HG03196 (cell line): ENCODE data around the gene CMTM5.

Experiments used
- ATAC-seq: cut with Tn5 transposase; IDR thresholded peaks from one replicate; pipeline ENCODE4 v1.9.1; 2021; ENCODE audit not compliant: unreplicated experiment

The CMTM5 gene

GRCh38 chr14:23358042-23358441 lies 18.8 kb upstream of the CMTM5 start:
- no peak for ATAC-seq

DNA sequence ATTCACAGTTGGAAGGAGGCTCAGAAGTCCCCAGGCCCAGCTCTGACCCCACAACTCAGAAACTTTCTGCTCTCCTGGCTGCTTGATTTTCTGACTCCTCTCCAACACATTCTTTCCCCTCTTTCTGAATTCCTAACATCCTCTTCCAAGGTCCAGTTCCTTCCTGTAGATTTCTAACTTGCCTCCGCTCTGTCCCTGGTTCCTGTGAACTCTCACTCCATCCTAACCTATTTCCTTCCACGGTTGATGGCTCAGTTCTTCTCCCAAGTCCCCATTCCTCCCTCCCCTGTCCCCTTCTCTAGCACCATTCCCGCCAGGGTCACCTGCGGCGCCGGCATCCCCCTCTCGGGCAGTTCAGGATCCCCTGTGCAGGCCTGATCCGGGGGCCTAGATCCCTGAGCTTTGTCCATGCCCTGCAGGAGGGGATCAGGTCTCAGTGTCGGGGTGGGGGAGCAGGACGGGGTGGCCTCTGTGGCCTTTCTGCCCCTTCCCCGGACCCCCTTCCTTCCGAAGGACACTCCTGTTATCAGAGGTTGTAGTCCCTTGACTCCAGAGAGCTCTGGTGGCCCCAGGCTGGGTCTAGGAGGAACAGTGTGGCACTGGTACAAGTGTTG lies 18.2 kb upstream of the CMTM5 start:
- no peak for ATAC-seq

- ATAC-seq, result no peak
These were observed 17.6 kb upstream of the CMTM5 start for GRCh38 chr14:23359167-23359626.

- no peak for ATAC-seq
These were observed 17.0 kb upstream of the CMTM5 start for GRCh38 chr14:23359722-23360447.

GRCh38 chr14:23360496-23360895 lies 16.4 kb upstream of the CMTM5 start:
- no peak for ATAC-seq

DNA sequence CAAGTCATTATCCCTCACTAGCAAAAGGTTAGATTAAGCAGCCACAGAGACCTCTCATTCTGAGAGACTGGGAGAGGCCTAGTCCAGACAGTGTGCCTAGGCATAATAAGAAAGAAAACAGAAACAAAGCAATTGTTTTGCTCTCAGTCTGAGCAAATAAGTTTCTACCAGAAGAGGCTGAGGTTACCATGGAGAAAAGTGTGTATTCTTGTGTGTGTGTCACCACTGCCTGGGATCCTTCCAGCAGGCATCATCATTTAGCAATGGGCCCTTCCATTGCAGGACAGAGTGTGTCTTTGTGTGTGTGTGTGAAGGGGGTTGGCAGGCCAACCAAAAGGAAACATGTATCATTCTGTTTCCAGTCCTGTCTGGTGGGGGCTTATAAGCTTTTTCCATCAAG lies 15.5 kb upstream of the CMTM5 start:
- no peak for ATAC-seq

DNA sequence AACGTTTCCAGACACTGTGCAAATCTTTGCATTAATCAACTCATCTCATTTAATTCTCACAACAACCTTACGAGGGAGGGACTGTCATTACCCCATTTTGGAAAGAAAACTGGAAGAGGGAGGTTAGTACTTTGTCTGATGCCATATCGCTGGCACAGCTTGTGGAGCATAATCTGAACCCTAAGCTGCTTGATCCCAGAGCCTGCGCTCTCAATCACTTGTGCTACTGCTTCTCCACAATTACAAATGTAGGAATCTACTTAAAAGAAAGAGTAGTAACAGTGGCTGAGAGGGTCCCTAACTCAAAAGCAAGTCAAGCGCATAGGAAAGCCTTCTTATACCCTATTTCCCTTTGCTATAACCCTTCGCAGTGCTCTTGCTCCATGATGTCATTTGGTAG lies 15.1 kb upstream of the CMTM5 start:
- no peak for ATAC-seq

- ATAC-seq, result no peak
These were observed 14.6 kb upstream of the CMTM5 start for GRCh38 chr14:23362200-23362599.

DNA sequence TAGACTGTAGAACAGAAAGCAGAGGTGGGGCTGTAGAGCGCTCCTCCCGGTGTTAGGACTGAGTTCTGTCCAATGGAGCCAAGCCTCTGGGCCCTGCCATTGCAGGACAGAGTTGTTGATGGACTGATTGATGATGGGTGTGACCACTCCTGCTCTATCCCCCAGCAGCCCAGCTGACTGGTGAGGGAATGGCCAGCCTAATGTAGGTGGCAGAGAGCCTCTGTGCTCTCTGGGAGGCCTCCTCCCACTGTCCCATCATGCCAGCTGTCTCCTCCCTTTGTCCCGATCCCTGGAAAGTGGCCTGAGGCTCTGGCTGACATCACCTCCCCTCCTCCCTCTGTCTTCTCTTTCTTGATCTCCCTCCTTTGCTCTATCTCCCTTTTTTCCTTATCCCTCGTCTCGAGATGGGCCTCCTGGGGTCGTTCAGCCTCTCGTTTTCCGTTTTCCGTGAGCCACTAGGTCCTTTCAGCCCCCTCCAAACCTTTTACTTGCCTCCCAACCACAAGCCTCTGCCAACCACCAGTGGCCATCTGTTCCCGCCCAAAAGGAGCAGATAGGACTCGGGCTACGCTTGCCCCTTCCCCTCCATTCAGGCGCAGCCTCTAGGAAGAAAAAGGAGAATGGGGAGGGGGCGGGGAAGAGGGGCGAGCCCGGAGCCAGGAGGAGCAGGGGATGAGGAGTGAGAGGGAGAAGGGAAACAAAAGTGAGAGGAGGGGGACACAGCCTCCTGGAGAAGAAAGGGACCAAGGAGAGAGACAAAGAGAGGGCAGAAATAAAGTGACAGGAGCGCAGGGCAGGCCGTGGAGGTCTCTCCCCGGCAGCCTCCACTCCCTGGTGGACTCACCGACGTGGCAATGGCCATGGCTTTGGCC lies 12.4 kb upstream of the CMTM5 start:
- ATAC-seq, result no peak

DNA sequence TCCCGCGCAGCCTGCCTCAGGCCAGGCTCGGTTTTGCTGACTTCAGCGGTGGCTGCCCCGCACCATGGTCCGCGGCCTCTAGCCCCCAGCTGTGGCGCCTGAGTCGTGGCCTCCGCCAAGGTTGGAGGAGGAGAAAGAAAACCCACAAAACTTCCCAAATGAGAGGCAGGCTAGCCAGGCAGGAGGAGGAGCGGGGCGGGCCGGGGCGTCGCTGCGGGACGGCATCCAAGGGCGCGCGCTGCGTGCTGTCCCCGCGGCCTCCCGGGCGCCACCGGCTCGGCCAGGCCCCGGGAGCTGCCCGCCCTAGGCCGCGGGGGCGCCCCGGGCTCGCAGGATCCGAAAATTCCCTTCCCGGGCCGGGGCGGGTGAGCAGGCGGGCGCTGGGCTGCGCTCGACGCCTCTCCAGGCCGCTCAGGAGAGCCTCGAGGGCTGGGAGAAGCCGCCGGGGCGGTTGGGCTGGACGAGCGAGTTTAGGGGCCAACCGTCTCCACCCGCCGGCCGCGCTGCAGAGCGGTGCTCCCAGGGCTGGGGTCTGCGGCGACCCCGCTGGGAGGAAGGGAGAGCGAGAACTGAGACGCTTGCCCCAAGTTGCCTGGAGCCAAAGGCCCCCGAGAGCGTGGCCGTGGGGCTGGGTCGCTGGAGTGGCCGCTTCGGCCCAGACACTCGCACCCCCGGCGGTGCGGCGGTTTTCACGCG lies 11.7 kb upstream of the CMTM5 start, which contains the start of gene EFS:
Gene EFS, minus strand, starts transcription at position 137 of the 696 bp plus-strand sequence. CDS start 147 bp downstream, outside the sequence.
- ATAC-seq, result no peak

DNA sequence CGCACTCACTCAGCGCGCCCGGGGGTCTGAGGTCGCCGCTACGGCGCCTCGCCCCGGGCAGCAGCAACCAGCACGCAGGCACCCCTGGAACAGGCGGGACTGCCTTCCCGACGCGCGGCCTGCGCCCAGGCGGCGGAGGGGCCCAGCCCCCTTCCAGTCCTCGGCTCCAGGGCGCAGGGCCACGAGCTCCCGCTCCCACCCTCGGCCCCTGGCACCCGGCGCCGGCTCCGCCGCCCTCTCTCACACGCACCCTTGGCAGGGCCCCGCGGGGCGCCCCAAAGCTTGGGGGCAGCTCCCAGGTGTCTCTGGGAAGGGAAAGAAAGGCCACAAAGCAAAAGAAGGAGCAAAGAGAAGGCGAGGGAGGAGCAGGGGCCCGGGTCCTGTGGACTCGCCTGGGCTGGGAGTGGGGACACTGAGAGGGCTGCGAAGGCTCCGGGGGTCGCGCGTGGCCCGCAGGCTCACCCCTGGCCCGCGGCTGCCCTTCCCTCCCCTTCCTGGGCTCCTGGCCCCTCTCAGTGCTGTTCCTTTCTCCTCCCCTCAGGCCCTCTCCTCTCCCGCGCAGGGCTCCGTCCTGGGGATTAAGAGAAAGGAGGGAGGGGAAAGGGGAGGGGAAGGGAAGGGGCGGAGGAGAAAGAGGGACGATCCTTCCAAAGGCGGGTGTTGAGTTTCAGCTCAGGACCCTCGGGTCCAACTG lies 11.0 kb upstream of the CMTM5 start:
- no peak for ATAC-seq

DNA sequence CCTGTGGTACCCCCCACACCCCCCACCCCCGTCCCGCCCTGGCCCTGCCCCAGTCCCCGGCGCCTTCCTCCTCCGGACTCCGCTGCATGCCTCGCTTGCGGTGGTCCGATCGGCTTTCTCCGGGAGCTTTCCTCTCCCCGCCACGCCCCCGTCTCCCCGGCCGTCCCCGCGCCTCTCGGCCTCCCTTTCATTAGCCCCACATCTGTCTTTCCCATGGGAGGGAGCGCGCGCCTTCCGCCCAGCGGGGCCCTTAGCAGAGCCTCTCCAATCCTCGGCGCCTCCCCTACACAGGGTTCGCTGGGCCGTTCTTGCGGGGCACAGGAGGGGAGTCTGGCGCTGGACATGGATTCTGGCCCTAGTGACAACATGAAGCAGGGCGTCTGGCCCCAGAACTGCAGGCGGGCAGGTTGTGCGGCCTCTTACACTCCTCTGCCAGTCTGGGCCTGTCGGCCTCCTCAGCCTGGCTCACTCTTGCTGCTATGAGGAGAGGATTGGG lies 10.4 kb upstream of the CMTM5 start:
- no peak for ATAC-seq

DNA sequence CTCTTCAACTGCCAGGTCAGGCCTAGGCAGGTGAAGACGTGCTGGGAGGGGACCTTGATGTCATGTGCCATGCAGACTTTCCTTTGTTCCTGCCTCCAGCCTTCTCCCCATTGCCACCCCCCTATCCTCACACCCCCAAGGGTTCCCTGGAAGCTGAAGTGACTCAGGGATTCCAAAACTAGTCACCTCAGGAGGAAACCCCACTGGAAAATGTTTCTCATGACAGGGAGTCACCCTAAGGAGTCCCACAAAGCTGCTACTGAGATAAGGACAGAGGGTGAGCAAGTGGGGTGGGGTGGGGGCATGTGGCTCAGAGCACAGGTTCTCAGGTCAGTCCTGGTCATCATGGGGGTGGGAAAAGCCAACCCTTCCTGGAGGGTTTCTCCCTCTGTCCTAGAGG lies 6.6 kb upstream of the CMTM5 start:
- ATAC-seq, result no peak

DNA sequence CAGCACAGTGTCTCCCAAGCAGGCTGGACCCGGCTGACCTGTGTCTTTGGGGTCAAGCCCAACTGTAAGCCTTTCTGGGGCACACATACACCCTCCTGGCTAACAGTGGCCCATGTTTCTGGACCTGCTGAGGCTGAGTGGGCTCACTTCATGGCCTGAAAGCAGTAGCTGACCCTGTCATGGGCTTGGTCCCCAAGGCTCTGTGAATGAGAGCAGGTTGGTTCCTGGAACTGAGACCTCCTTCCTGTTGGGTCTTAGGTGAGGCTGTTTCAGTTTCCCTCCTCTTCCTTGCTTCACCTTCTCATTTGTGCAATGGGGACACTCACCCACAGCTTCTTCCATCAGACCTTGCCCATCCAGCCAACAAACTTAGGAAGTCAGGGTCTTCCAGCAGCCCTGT lies 5.0 kb upstream of the CMTM5 start:
- no peak for ATAC-seq

- ATAC-seq, result no peak
These were observed 4.3 kb upstream of the CMTM5 start, which contains the start of gene IL25 for GRCh38 chr14:23372509-23372908. TSS of gene IL25 (plus strand) at chr14:23372809.

DNA sequence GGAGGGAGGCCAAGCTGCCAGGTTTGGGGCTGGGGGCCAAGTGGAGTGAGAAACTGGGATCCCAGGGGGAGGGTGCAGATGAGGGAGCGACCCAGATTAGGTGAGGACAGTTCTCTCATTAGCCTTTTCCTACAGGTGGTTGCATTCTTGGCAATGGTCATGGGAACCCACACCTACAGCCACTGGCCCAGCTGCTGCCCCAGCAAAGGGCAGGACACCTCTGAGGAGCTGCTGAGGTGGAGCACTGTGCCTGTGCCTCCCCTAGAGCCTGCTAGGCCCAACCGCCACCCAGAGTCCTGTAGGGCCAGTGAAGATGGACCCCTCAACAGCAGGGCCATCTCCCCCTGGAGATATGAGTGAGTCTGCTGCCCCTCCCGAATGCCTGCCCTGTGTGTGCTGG lies 3.8 kb upstream of the CMTM5 start:
- no peak for ATAC-seq

GRCh38 chr14:23375527-23376251 lies 1.2 kb upstream of the CMTM5 start:
- ATAC-seq, result no peak

GRCh38 chr14:23377198-23377550 lies 328 bp downstream of the CMTM5 start:
- ATAC-seq, result no peak
